IMR-90 (cell line): ENCODE results near the gene CMTM7. TPM values are rescaled to one million over a fixed set of nuclear protein-coding genes. Genes with fewer than 3 reads are reported as not detected.

Source experiments
- ATAC-seq: fragments of 200-7000 bp; cut with Tn5 transposase; 2 replicates; pipeline ENCODE4 v1.9.1; 2020; ENCODE audit warnings: low read depth, mild to moderate bottlenecking, moderate library complexity
- BruUV-seq: library from RNA; stranded (reverse); fragments of 400-500 nt; replicated peaks from 2 replicates; lab custom pipeline; 2021; lab: Mats Ljungman, UMichigan
- CTCF ChIA-PET: fragments of 300-600 bp; formaldehyde crosslinking; extraction: SDS; loops from one replicate; lab custom pipeline; 2021; ENCODE audit warnings: antibody characterized with exemption; lab: Yijun Ruan, JAX
- POLR2A ChIA-PET: fragments of 300-600 bp; sonication (Branson Sonifier 250); formaldehyde crosslinking; loops from one replicate; lab custom pipeline; 2022; ENCODE audit warnings: antibody characterized with exemption; ENCODE audit not compliant: unreplicated experiment; lab: Charles Lee
- DNase-seq: peaks from one replicate; pipeline ENCODE4 v3.0.0; 2013
- H2AFZ ChIP-seq: replicated peaks from 2 replicates; pipeline ENCODE3; 2013; ENCODE audit warnings: low read length, mild to moderate bottlenecking; ENCODE audit not compliant: poor library complexity
- H2AK5ac ChIP-seq: 2 replicates; pipeline ENCODE4 v1.6.1; 2013; ENCODE audit warnings: low read depth, low read length, inconsistent platforms
- H2AK9ac ChIP-seq: replicated peaks from 2 replicates; pipeline ENCODE3; 2013; ENCODE audit warnings: mild to moderate bottlenecking, low read depth, low read length, moderate library complexity; ENCODE audit not compliant: poor library complexity
- H2BK120ac ChIP-seq: 2 replicates; pipeline ENCODE4 v1.6.1; 2013; ENCODE audit warnings: low read depth, low read length, inconsistent platforms
- H2BK15ac ChIP-seq: 3 replicates; pipeline ENCODE4 v1.6.1; 2013; ENCODE audit warnings: low read depth, low read length, inconsistent platforms
- H2BK20ac ChIP-seq: 2 replicates; pipeline ENCODE4 v1.6.1; 2013; ENCODE audit warnings: low read depth, mild to moderate bottlenecking, inconsistent platforms, low read length, moderate library complexity
- H2BK5ac ChIP-seq: 2 replicates; pipeline ENCODE4 v1.6.1; 2013; ENCODE audit warnings: mild to moderate bottlenecking, low read depth, low read length, inconsistent platforms; ENCODE audit not compliant: poor library complexity, severe bottlenecking
- H3K14ac ChIP-seq: replicated peaks from 2 replicates; pipeline ENCODE4 v1.6.1; 2013; ENCODE audit warnings: low read depth, low read length, inconsistent platforms
- H3K18ac ChIP-seq: 2 replicates; pipeline ENCODE4 v1.6.1; 2013; ENCODE audit warnings: low read depth, low read length, control low read depth
- H3K23ac ChIP-seq: 2 replicates; pipeline ENCODE4 v1.6.1; 2013; ENCODE audit warnings: low read depth, low read length, inconsistent platforms
- H3K27ac ChIP-seq: 2 replicates; pipeline ENCODE4 v1.5.1; 2013; ENCODE audit warnings: mild to moderate bottlenecking, control low read depth, low read length; ENCODE audit not compliant: insufficient read depth
- H3K27me3 ChIP-seq: 2 replicates; pipeline ENCODE4 v1.6.1; 2013; ENCODE audit warnings: low read length; ENCODE audit not compliant: control insufficient read depth, insufficient read depth
- H3K36me3 ChIP-seq: 2 replicates; pipeline ENCODE4 v1.6.1; 2013; ENCODE audit warnings: low read length, mixed read lengths; ENCODE audit not compliant: control insufficient read depth, insufficient read depth
- H3K4ac ChIP-seq: 2 replicates; pipeline ENCODE4 v1.6.1; 2013; ENCODE audit warnings: low read depth, low read length, inconsistent platforms
- H3K4me1 ChIP-seq: 2 replicates; pipeline ENCODE4 v1.6.1; 2013; ENCODE audit warnings: low read length, mixed read lengths; ENCODE audit not compliant: control insufficient read depth, insufficient read depth
- H3K4me2 ChIP-seq: 2 replicates; pipeline ENCODE4 v1.6.1; 2013; ENCODE audit warnings: low read depth, mild to moderate bottlenecking, control low read depth, low read length, moderate library complexity
- H3K4me3 ChIP-seq: 2 replicates; pipeline ENCODE4 v1.5.1; 2013; ENCODE audit warnings: low read depth, mild to moderate bottlenecking, control low read depth, low read length, moderate library complexity; ENCODE audit not compliant: insufficient read depth
- H3K56ac ChIP-seq: 2 replicates; pipeline ENCODE4 v1.6.1; 2013; ENCODE audit warnings: low read length, inconsistent platforms; ENCODE audit not compliant: insufficient read depth; ENCODE audit errors: extremely low read depth
- H3K79me1 ChIP-seq, 2 experiments: 2 replicates each; pipeline ENCODE4 v1.6.1; 2013; ENCODE audit warnings: low read length in 2 of 2, inconsistent platforms in 1 of 2, low read depth in 1 of 2
- H3K9ac ChIP-seq: 2 replicates; pipeline ENCODE4 v1.6.1; 2013; ENCODE audit warnings: low read depth, low read length, control low read depth
- H3K9me1 ChIP-seq: 2 replicates; pipeline ENCODE4 v1.6.1; 2013; ENCODE audit warnings: low read length, inconsistent platforms; ENCODE audit not compliant: insufficient read depth
- H3K9me3 ChIP-seq: 2 replicates; pipeline ENCODE4 v1.6.1; 2013; ENCODE audit warnings: low read length; ENCODE audit not compliant: control insufficient read depth, insufficient read depth
- H4K20me1 ChIP-seq: 2 replicates; pipeline ENCODE4 v1.6.1; 2013; ENCODE audit warnings: low read length, inconsistent platforms; ENCODE audit not compliant: insufficient read depth
- H4K5ac ChIP-seq: 2 replicates; pipeline ENCODE4 v1.6.1; 2013; ENCODE audit warnings: mild to moderate bottlenecking, low read depth, low read length, control low read depth
- H4K8ac ChIP-seq, 2 experiments: 2 replicates each; pipeline ENCODE4 v1.6.1; 2013; ENCODE audit warnings: low read depth in 2 of 2, low read length in 2 of 2, control low read depth in 1 of 2, inconsistent platforms in 1 of 2
- H4K91ac ChIP-seq: 2 replicates; pipeline ENCODE4 v1.6.1; 2013; ENCODE audit warnings: low read depth, low read length, inconsistent platforms; ENCODE audit not compliant: insufficient read depth
- BHLHE40 ChIP-seq: fragments of 150-350 bp; IDR thresholded peaks from 2 replicates; pipeline ENCODE4 v1.6.1; 2016; ENCODE audit warnings: mild to moderate bottlenecking, low read depth, low read length
- CEBPB ChIP-seq: IDR thresholded peaks from 2 replicates; pipeline ENCODE4 v1.6.1; 2012; ENCODE audit warnings: low read depth, low read length, improper control_type of control experiment
- CHD1 ChIP-seq: IDR thresholded peaks from 2 replicates; pipeline ENCODE4 v1.6.1; 2012; ENCODE audit warnings: low read depth, low read length, improper control_type of control experiment
- MAFK ChIP-seq: IDR thresholded peaks from 2 replicates; pipeline ENCODE4 v1.6.1; 2012; ENCODE audit warnings: low read depth, low read length, improper control_type of control experiment
- MAZ ChIP-seq: IDR thresholded peaks from 2 replicates; pipeline ENCODE4 v1.6.1; 2012; ENCODE audit warnings: low read depth, mild to moderate bottlenecking, low read length, improper control_type of control experiment, moderate library complexity, borderline replicate concordance
- MXI1 ChIP-seq: IDR thresholded peaks from 2 replicates; pipeline ENCODE4 v1.6.1; 2012; ENCODE audit warnings: low read depth, mild to moderate bottlenecking, low read length, moderate library complexity, borderline replicate concordance
- NFE2L2 ChIP-seq: fragments of 150-350 bp; IDR thresholded peaks from 2 replicates; pipeline ENCODE4 v1.6.1; 2016; ENCODE audit warnings: low read depth, mild to moderate bottlenecking, low read length
- POLR2A ChIP-seq: IDR thresholded peaks from 2 replicates; pipeline ENCODE4 v1.6.1; 2012; ENCODE audit warnings: mild to moderate bottlenecking, low read depth, low read length
- RAD21 ChIP-seq: IDR thresholded peaks from 2 replicates; pipeline ENCODE4 v1.6.1; 2012; ENCODE audit warnings: low read length, improper control_type of control experiment
- RCOR1 ChIP-seq: IDR thresholded peaks from 2 replicates; pipeline ENCODE4 v1.6.1; 2012; ENCODE audit warnings: mild to moderate bottlenecking, low read length, improper control_type of control experiment; ENCODE audit not compliant: insufficient replicate concordance
- RFX5 ChIP-seq: IDR thresholded peaks from 2 replicates; pipeline ENCODE4 v1.8.0; 2012; ENCODE audit warnings: low read depth, mild to moderate bottlenecking, low read length, moderate library complexity
- SMC3 ChIP-seq: fragments of 150-350 bp; IDR thresholded peaks from 2 replicates; pipeline ENCODE4 v1.6.1; 2016; ENCODE audit warnings: low read depth, mild to moderate bottlenecking, antibody characterized with exemption, low read length, moderate library complexity
- USF2 ChIP-seq: fragments of 150-350 bp; IDR thresholded peaks from 2 replicates; pipeline ENCODE4 v1.6.1; 2017; ENCODE audit warnings: mild to moderate bottlenecking, antibody characterized with exemption, low read length, low read depth
- WGBS, 2 experiments: methylation state at CpG; one replicate each; pipeline versions ENCODE4 v1.1.5 to v1.1.7; 2013; ENCODE audit warnings: missing lambda C conversion rate in 2 of 2; ENCODE audit not compliant: insufficient read length in 1 of 2; ENCODE audit errors: extremely low coverage in 2 of 2; 5-methylcytosine and 5-hydroxymethylcytosine counted together
- dilution Hi-C: fragments of 300-500 bp; cut with HindIII; formaldehyde crosslinking; loops from one replicate; pipeline ENCODE4 v1.14.3; 2018; ENCODE audit warnings: low sequenced_read_pairs; ENCODE audit not compliant: unreplicated experiment
- in situ Hi-C: fragments of 300-500 bp; cut with MboI; formaldehyde crosslinking; loops from 3 replicates; pipeline ENCODE4 v1.14.3; 2019; ENCODE audit warnings: low sequenced_read_pairs, inconsistent platforms, mixed read lengths
- intact Hi-C: fragments of 100-400 bp; cut with micrococcal nuclease; formaldehyde crosslinking; loops from 2 replicates; pipeline ENCODE4 v1.10.0; 2022
- polyA plus RNA-seq, 3 experiments: library from polyadenylated mRNA; depleted of rRNA; stranded (reverse); fragments of >200 nt; gene quantifications; 2 replicates each; pipeline ENCODE4 v1.2.3, GENCODE V29; 2012; ENCODE audit warnings: low replicate concordance in 1 of 3
- total RNA-seq: library from RNA; depleted of rRNA; stranded (reverse); fragments of >200 nt; gene quantifications from 2 replicates; pipeline ENCODE4 v1.2.3, GENCODE V29; 2012
- TF ChIP-seq, protein P1 (sequence below): conservative IDR thresholded peaks from 2 replicates; pipeline ENCODE4 v1.5.1; 2012; ENCODE audit warnings: mild to moderate bottlenecking, low read depth, low read length, improper control_type of control experiment
- TF ChIP-seq, protein P2 (sequence below): fragments of 150-350 bp; IDR thresholded peaks from 2 replicates; pipeline ENCODE4 v1.6.1; 2016; ENCODE audit warnings: low read depth, mild to moderate bottlenecking, low read length, moderate library complexity, borderline replicate concordance

CMTM7 gene
- total and polyA plus RNA-seq, 2 of the 4 experiments (the other 2 are of a cell fraction): 3.4 to 31.4 TPM

DNA sequence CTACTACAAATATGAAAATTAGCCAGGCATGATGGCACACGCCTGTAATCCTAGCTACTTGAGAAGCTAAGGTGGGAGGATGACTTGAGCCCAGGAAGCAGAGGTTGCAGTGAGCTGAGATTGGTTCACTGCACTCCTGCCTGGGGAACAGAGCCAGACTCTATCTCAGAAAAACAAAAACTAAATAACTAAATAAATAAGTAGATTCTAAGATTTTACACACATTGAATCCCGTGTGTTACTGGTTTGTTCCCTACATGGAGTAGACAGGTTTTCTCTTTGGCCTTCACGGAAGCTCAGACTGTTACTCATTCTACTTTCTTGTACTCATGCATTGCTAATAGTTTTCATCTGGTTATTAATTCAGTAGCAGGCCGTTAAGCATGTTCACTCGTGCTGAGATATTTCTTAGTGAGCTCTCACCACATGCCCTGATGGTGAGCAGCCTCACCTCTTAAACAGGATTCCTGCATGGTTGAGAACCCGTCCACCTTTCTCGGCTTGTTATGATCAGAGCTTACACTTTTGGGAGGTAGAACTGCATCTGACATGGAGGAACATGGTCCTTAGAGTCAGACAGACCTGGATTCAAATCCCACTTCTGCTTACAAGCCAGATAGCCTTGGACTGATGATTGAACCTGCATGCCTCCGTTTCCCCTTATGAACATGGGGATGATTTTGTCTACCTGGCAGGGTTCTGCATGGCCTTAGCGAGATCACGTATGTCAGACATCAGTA lies 49.1 kb downstream of the CMTM7 start:
- POLR2A ChIA-PET: no interaction called here
- H4K5ac ChIP-seq: no peak overlapping the region
- intact Hi-C loops (no loop called here), dilution Hi-C loops (no loop called here), in situ Hi-C loops (no loop called here)
- WGBS, 2 experiments: 75% methylated on average over 2 of the region's 10 CpGs; no CpG with 5 or more reads in 1 of the 2 experiments
- H4K91ac ChIP-seq: no peak overlapping the region
- peaks cover 3% of the 10 kb centered on the region; the same call in 1 of the 2 replicates for H4K20me1 ChIP-seq
- H3K9ac ChIP-seq: no peak overlapping the region
- no TSS peak for BruUV-seq
- no peak overlapping the region for H3K27ac ChIP-seq
- H2AFZ ChIP-seq: no peak overlapping the region
- no peak overlapping the region for H3K4ac ChIP-seq
- H4K8ac ChIP-seq: no peak overlapping the region
- H3K4me2 ChIP-seq: no peak overlapping the region
- H2AK9ac ChIP-seq: no peak overlapping the region
- H3K14ac ChIP-seq: no peak overlapping the region
- TF ChIP-seq, protein P1, sequence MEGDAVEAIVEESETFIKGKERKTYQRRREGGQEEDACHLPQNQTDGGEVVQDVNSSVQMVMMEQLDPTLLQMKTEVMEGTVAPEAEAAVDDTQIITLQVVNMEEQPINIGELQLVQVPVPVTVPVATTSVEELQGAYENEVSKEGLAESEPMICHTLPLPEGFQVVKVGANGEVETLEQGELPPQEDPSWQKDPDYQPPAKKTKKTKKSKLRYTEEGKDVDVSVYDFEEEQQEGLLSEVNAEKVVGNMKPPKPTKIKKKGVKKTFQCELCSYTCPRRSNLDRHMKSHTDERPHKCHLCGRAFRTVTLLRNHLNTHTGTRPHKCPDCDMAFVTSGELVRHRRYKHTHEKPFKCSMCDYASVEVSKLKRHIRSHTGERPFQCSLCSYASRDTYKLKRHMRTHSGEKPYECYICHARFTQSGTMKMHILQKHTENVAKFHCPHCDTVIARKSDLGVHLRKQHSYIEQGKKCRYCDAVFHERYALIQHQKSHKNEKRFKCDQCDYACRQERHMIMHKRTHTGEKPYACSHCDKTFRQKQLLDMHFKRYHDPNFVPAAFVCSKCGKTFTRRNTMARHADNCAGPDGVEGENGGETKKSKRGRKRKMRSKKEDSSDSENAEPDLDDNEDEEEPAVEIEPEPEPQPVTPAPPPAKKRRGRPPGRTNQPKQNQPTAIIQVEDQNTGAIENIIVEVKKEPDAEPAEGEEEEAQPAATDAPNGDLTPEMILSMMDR: no peak
- TF ChIP-seq CHD1: no peak
- TF ChIP-seq SMC3: no peak
- no peak for TF ChIP-seq BHLHE40
- no peak for TF ChIP-seq MAFK
- no peak for TF ChIP-seq CEBPB
- TF ChIP-seq, protein P2, sequence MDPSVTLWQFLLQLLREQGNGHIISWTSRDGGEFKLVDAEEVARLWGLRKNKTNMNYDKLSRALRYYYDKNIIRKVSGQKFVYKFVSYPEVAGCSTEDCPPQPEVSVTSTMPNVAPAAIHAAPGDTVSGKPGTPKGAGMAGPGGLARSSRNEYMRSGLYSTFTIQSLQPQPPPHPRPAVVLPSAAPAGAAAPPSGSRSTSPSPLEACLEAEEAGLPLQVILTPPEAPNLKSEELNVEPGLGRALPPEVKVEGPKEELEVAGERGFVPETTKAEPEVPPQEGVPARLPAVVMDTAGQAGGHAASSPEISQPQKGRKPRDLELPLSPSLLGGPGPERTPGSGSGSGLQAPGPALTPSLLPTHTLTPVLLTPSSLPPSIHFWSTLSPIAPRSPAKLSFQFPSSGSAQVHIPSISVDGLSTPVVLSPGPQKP: no peak
- TF ChIP-seq NFE2L2: no peak
- TF ChIP-seq RFX5: no peak
- no peak for TF ChIP-seq RCOR1
- no peak for TF ChIP-seq POLR2A
- no peak for TF ChIP-seq MXI1
- TF ChIP-seq USF2: no peak
- no peak for TF ChIP-seq RAD21
- no peak for TF ChIP-seq MAZ
- no peak overlapping the region for H3K56ac ChIP-seq
- peaks cover 6 to 14% of the 10 kb centered on the region in 2 experiments; a peak in 2 of 4 replicates for H3K79me1 ChIP-seq
- no peak overlapping the region for H2BK120ac ChIP-seq
- DNase-seq (no peak), ATAC-seq (no peak)
- peaks cover 2% of the 10 kb centered on the region; the same call in 1 of the 2 replicates for H3K4me1 ChIP-seq
- H2BK5ac ChIP-seq: no peak overlapping the region
- 0 out of 2 replicates have a peak overlapping the region, but pooled peaks have one; percentile 10 for H2AK5ac ChIP-seq
- H3K9me3 ChIP-seq: no peaks in the 10 kb centered on the region
- H3K18ac ChIP-seq: no peak overlapping the region
- H2BK20ac ChIP-seq: no peak overlapping the region
- H3K36me3 ChIP-seq: no peaks in the 10 kb centered on the region
- H3K23ac ChIP-seq: no peak overlapping the region
- no peak overlapping the region for H3K4me3 ChIP-seq
- H3K27me3 ChIP-seq: no peaks in the 10 kb centered on the region
- no peak overlapping the region for H2BK15ac ChIP-seq
- CTCF ChIA-PET: interaction anchor here (0.6 kb wide), 1 partner anchor 16 kb away, joined by 3 read pairs; no protein-coding TSS in a partner anchor
- peaks cover 5% of the 10 kb centered on the region; the same call in 1 of the 2 replicates for H3K9me1 ChIP-seq
